Vagina (tissue), 2 donors: ENCODE results near the gene IHH. TPM values are rescaled to one million over a fixed set of nuclear protein-coding genes. Genes with fewer than 3 reads are reported as not detected.

ENCODE experiments used
- DNase-seq, 2 donors: peaks; one replicate each; pipeline ENCODE4 v3.0.0-alpha.2; 2017; ENCODE audit errors: extremely low spot score in 2 of 2
- H3K27ac ChIP-seq: fragments of 200-600 bp; sonication (generic); one replicate; pipeline ENCODE4 v1.5.1; 2019
- H3K27me3 ChIP-seq: fragments of 200-600 bp; sonication (generic); one replicate; pipeline ENCODE4 v1.5.1; 2019
- H3K36me3 ChIP-seq, 2 donors: fragments of 200-600 bp; sonication (generic); one replicate each; pipeline ENCODE4 v1.5.1; 2017 to 2019
- H3K4me1 ChIP-seq: fragments of 200-600 bp; sonication (generic); one replicate; pipeline ENCODE4 v1.5.1; 2019
- H3K4me3 ChIP-seq, 2 donors: fragments of 200-600 bp; sonication (generic); 1 replicate in 1 of 2; 2 replicates in 1 of 2; pipeline ENCODE4 v1.5.1; 2016 to 2019
- H3K9me3 ChIP-seq: fragments of 200-600 bp; sonication (generic); one replicate; pipeline ENCODE4 v1.5.1; 2019
- POLR2A ChIP-seq, 2 donors: fragments of 450-650 bp; IDR thresholded peaks; one replicate each; pipeline ENCODE4 v1.6.1; 2017; ENCODE audit warnings: antibody characterized with exemption in 2 of 2, mild to moderate bottlenecking in 2 of 2, moderate library complexity in 2 of 2
- POLR2AphosphoS5 ChIP-seq, 2 donors: sonication (generic); formaldehyde crosslinking; IDR thresholded peaks; one replicate each; pipeline ENCODE4 v1.9.0; 2017; ENCODE audit warnings: antibody characterized with exemption in 2 of 2, mild to moderate bottlenecking in 2 of 2, low read depth in 1 of 2; ENCODE audit not compliant: insufficient read depth in 1 of 2
- intact Hi-C: fragments of 100-400 bp; cut with DNase I; formaldehyde crosslinking; loops from one replicate; pipeline ENCODE4 v1.15.1; 2023
- total RNA-seq: library from RNA; depleted of rRNA; stranded (reverse); fragments of >200 nt; gene quantifications from one replicate; pipeline ENCODE4 v1.2.3, GENCODE V29; 2016
- TF ChIP-seq, protein P1 (sequence below), 3 experiments: fragments of 450-650 bp in 2 of 3; fragments of 200-600 bp in 1 of 3; sonication (generic) in 1 of 3; IDR thresholded peaks; one replicate each; pipeline ENCODE4 v1.5.1; 2017 to 2019; ENCODE audit warnings: antibody characterized with exemption in 3 of 3, mild to moderate bottlenecking in 2 of 3, moderate library complexity in 2 of 3

IHH gene
- total RNA-seq, 1 donor from 2014 or later: not detected

- no peak for TF ChIP-seq POLR2AphosphoS5 (IDR thresholded peaks at IDR 0.05; ENCODE audit: insufficient read depth in 1 of 2, low read depth in 1 of 2)
- no peak for TF ChIP-seq POLR2A (IDR thresholded peaks at IDR 0.05)
- TF ChIP-seq, protein P1, sequence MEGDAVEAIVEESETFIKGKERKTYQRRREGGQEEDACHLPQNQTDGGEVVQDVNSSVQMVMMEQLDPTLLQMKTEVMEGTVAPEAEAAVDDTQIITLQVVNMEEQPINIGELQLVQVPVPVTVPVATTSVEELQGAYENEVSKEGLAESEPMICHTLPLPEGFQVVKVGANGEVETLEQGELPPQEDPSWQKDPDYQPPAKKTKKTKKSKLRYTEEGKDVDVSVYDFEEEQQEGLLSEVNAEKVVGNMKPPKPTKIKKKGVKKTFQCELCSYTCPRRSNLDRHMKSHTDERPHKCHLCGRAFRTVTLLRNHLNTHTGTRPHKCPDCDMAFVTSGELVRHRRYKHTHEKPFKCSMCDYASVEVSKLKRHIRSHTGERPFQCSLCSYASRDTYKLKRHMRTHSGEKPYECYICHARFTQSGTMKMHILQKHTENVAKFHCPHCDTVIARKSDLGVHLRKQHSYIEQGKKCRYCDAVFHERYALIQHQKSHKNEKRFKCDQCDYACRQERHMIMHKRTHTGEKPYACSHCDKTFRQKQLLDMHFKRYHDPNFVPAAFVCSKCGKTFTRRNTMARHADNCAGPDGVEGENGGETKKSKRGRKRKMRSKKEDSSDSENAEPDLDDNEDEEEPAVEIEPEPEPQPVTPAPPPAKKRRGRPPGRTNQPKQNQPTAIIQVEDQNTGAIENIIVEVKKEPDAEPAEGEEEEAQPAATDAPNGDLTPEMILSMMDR (IDR thresholded peaks at IDR 0.05): no peak
- peaks cover 0 to 27% of the 10 kb centered on the region in 2 donors for H3K36me3 ChIP-seq
- no peak for DNase-seq
- H3K4me3 ChIP-seq: no peak overlapping the region
- no peaks in the 10 kb centered on the region for H3K27me3 ChIP-seq
- intact Hi-C loops: no loop called here
- H3K27ac ChIP-seq: no peak overlapping the region
- no peaks in the 10 kb centered on the region for H3K4me1 ChIP-seq
- no peaks in the 10 kb centered on the region for H3K9me3 ChIP-seq
Observed at GRCh38 chr2:219072741-219073250, 12.1 kb upstream of the IHH start.

GRCh38 chr2:219071131-219071816 is 10.6 kb upstream of the IHH start:
- DNase-seq: no peak
- TF ChIP-seq, protein P1 (IDR thresholded peaks at IDR 0.05): no peak
- TF ChIP-seq POLR2AphosphoS5 (IDR thresholded peaks at IDR 0.05; ENCODE audit: insufficient read depth in 1 of 2, low read depth in 1 of 2): no peak
- intact Hi-C loops: no loop called here
- H3K9me3 ChIP-seq: no peaks in the 10 kb centered on the region
- H3K4me1 ChIP-seq: no peaks in the 10 kb centered on the region
- no peaks in the 10 kb centered on the region for H3K27me3 ChIP-seq
- peaks cover 0 to 12% of the 10 kb centered on the region in 2 donors for H3K36me3 ChIP-seq
- H3K27ac ChIP-seq: no peak overlapping the region
- no peak overlapping the region for H3K4me3 ChIP-seq

DNA sequence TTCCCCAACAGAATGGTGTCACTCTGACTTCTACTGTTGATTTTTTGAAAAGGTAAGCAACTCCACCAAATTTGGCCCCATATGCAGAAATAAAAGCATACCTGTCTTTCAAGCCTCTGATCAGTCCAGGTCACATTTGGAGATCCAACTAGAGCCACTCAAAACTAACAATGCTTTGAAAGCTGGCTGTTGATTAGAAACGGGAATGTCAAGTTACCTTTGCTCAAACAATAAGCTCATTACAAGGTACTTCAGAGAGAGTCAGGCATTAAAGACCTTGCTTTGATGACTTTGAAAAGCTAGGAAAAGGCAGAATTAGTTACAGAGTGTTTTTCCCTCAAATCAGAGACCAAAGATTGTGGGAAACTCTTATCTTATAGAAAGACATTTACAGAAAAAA is 4.8 kb upstream of the IHH start:
- Histone ChIP-seq H3K4me1 (peaks cover 7% of the 10 kb centered on the region), H3K27ac (no peak overlapping the region), H3K36me3 (no peaks in the 10 kb centered on the region), H3K9me3 (no peaks in the 10 kb centered on the region), H3K27me3 (peaks cover 8% of the 10 kb centered on the region), H3K4me3 (no peak overlapping the region)
- no peak for DNase-seq
- no peak for TF ChIP-seq POLR2A (IDR thresholded peaks at IDR 0.05)
- no peak for TF ChIP-seq POLR2AphosphoS5 (IDR thresholded peaks at IDR 0.05; ENCODE audit: insufficient read depth in 1 of 2, low read depth in 1 of 2)
- TF ChIP-seq, protein P1 (IDR thresholded peaks at IDR 0.05): no peak
- intact Hi-C loops: loop anchor here (10.0 kb wide), 1 partner anchor 49 kb away; no protein-coding TSS in a partner anchor

DNA sequence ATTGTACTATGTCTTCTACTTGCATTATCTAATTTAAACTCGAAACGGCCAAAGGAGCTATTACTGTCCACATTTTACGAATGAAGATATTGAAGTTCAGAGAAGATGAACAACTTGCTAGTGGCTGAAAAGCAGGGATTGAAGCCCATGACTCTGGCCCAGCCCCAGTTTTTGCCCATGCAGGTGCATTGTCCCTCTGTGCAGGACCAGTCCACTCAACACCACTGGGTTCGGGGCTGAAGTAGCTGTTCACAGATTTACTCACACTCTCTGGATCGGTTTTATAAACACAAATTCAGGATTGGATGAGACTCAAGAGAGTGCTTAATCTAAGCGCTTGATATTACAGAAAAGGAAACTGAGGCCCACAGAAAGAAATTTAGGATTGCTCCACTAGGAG is 1.4 kb upstream of the IHH start:
- peaks cover 37% of the 10 kb centered on the region for H3K4me1 ChIP-seq
- TF ChIP-seq POLR2A (IDR thresholded peaks at IDR 0.05) (no peak), POLR2AphosphoS5 (IDR thresholded peaks at IDR 0.05; ENCODE audit: insufficient read depth in 1 of 2, low read depth in 1 of 2) (no peak)
- TF ChIP-seq, protein P1 (IDR thresholded peaks at IDR 0.05): no peak
- H3K27me3 ChIP-seq: peaks cover 27% of the 10 kb centered on the region
- no peak overlapping the region for H3K27ac ChIP-seq
- intact Hi-C loops: loop anchor here (10.0 kb wide), 1 partner anchor 53 kb away; no protein-coding TSS in a partner anchor
- DNase-seq: no peak
- H3K36me3 ChIP-seq: no peaks in the 10 kb centered on the region
- no peaks in the 10 kb centered on the region for H3K9me3 ChIP-seq
- H3K4me3 ChIP-seq: no peak overlapping the region
